SIG-M5 treated with dmso at 0.1 percent for 504 hours (cell line): ENCODE results near the gene NIPBL.
"Not testable (repeated sequence)": the region's sequence is repeated elsewhere in the genome, so short reads cannot be mapped to it uniquely, and the experiment has no call there.

Experiments
- DNase-seq: peaks from one replicate; lab custom pipeline; 2025; ENCODE audit not compliant: unreplicated experiment; lab: John Stamatoyannopoulos, UW

The NIPBL gene

GRCh38 chr5:36900283-36900682 lies 23.7 kb downstream of the NIPBL start:
- DNase-seq, result peak; percentile 28

GRCh38 chr5:36901077-36901476 lies 24.5 kb downstream of the NIPBL start:
- DNase-seq, result not testable (repeated sequence)

- DNase-seq, result no peak
Measured at GRCh38 chr5:36901856-36902255, 25.3 kb downstream of the NIPBL start.

GRCh38 chr5:36902353-36902752 lies 25.8 kb downstream of the NIPBL start:
- no peak for DNase-seq

- peak; percentile 16 for DNase-seq
Measured at GRCh38 chr5:36904677-36905076, 28.1 kb downstream of the NIPBL start.

GRCh38 chr5:36908544-36909260 lies 32.1 kb downstream of the NIPBL start:
- DNase-seq, result no peak

- no peak for DNase-seq
Measured at GRCh38 chr5:36915653-36916052, 39.1 kb downstream of the NIPBL start.

GRCh38 chr5:36916614-36917013 lies 40.0 kb downstream of the NIPBL start:
- DNase-seq, result not testable (repeated sequence)

GRCh38 chr5:36917358-36917757 lies 40.8 kb downstream of the NIPBL start:
- DNase-seq, result not testable (repeated sequence)

GRCh38 chr5:36919238-36919637 lies 42.7 kb downstream of the NIPBL start:
- no peak for DNase-seq

GRCh38 chr5:36919650-36920049 lies 43.1 kb downstream of the NIPBL start:
- DNase-seq, result no peak

- no peak for DNase-seq
Measured at GRCh38 chr5:36928947-36929346, 52.4 kb downstream of the NIPBL start.

GRCh38 chr5:36929438-36929837 lies 52.9 kb downstream of the NIPBL start:
- DNase-seq, result no peak

GRCh38 chr5:36932056-36932455 lies 55.5 kb downstream of the NIPBL start:
- DNase-seq, result no peak

GRCh38 chr5:36932699-36933098 lies 56.1 kb downstream of the NIPBL start:
- DNase-seq, result no peak

- DNase-seq, result peak; percentile 45
Measured at GRCh38 chr5:36934740-36935356, 58.3 kb downstream of the NIPBL start.

GRCh38 chr5:36935805-36936204 lies 59.2 kb downstream of the NIPBL start:
- no peak for DNase-seq

- no peak for DNase-seq
Measured at GRCh38 chr5:36936309-36936708, 59.7 kb downstream of the NIPBL start.

- no peak for DNase-seq
Measured at GRCh38 chr5:36938129-36938528, 61.6 kb downstream of the NIPBL start.

GRCh38 chr5:36939969-36940858 lies 63.6 kb downstream of the NIPBL start:
- no peak for DNase-seq

- DNase-seq, result no peak
Measured at GRCh38 chr5:36943584-36943983, 67.0 kb downstream of the NIPBL start.

- DNase-seq, result no peak
Measured at GRCh38 chr5:36944024-36944423, 67.5 kb downstream of the NIPBL start.
